Measurements from ENCODE around the gene TLE7.

TLE7 gene

GRCh38 chr16:71456801-71457200 is 14.9 kb upstream of the TLE7 start:
- ChIA-PET POLR2A (no interaction called here), CTCF (no interaction called here)
- Histone ChIP-seq H3K4me1 (ENCODE audit: control insufficient read depth, insufficient read depth, low read length) (peaks cover 7% of the 10 kb centered on the region; the same call in 1 of the 2 replicates), H3K9me3 (ENCODE audit: control insufficient read depth, insufficient read depth, low read depth, low read length) (no peaks in the 10 kb centered on the region), H3K4me3 (ENCODE audit: low read depth, low read length) (no peak overlapping the region), H3K36me3 (ENCODE audit: control insufficient read depth in 2 of 2, insufficient read depth in 1 of 2, low read length in 2 of 2) (peaks cover 0 to 46% of the 10 kb centered on the region in 2 experiments; a peak in 2 of 3 replicates), H3K27ac (ENCODE audit: extremely low read depth, low read depth, low read length) (no peak overlapping the region)
- no peak for TF ChIP-seq ZNF214 (tag by site-specific recombination; IDR thresholded peaks at IDR 0.05; ENCODE audit: borderline replicate concordance)
- TF ChIP-seq INSM2 (tag by site-specific recombination; IDR thresholded peaks at IDR 0.05): no peak
- no peak for TF ChIP-seq ZNF768 (tag by site-specific recombination; IDR thresholded peaks at IDR 0.05)
- TF ChIP-seq ZNF404 (tag by site-specific recombination; IDR thresholded peaks at IDR 0.05): no peak
- no peak for TF ChIP-seq ZNF514 (tag by site-specific recombination; IDR thresholded peaks at IDR 0.05)
- TF ChIP-seq SP2 (tag by site-specific recombination; IDR thresholded peaks at IDR 0.05): no peak
- TF ChIP-seq ZBTB6 (tag by site-specific recombination; IDR thresholded peaks at IDR 0.05): no peak
- TF ChIP-seq ZNF530 (tag by site-specific recombination; IDR thresholded peaks at IDR 0.05; ENCODE audit: low read depth): no peak
- TF ChIP-seq ZNF292 (tag by site-specific recombination; IDR thresholded peaks at IDR 0.05; ENCODE audit: borderline replicate concordance, low read depth): no peak
- TF ChIP-seq ZIC2 (tag by site-specific recombination; IDR thresholded peaks at IDR 0.05): no peak

DNA sequence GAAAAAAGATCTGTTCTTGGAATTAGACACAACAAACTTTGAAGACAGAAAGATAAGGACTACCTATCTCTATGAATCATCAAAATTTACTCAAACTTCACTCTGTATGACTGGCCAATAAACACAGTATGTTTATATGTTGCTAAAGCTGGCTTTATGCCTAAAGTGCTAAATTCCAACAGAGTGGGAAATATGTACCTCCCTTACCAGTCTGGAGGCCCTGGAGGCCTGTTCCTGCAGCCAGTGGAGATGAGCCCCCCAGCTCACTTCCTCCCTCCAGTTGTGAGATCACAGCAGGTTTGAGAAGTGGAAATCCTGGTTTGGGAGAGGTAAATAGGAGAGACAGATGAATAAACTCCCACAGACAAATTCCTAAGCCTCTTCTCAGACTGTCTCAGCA is 11.2 kb upstream of the TLE7 start:
- TF ChIP-seq ZNF248 (tag by site-specific recombination; IDR thresholded peaks at IDR 0.05) (no peak), ZNF600 (tag by site-specific recombination; IDR thresholded peaks at IDR 0.05) (no peak), ZNF707 (tag by site-specific recombination; IDR thresholded peaks at IDR 0.05) (no peak), SP7 (tag by site-specific recombination; IDR thresholded peaks at IDR 0.05) (no peak), ZNF169 (tag by site-specific recombination; IDR thresholded peaks at IDR 0.05) (no peak), SALL2 (tag by site-specific recombination; IDR thresholded peaks at IDR 0.05; ENCODE audit: borderline replicate concordance) (no peak)
- TF ChIP-seq, protein P1, sequence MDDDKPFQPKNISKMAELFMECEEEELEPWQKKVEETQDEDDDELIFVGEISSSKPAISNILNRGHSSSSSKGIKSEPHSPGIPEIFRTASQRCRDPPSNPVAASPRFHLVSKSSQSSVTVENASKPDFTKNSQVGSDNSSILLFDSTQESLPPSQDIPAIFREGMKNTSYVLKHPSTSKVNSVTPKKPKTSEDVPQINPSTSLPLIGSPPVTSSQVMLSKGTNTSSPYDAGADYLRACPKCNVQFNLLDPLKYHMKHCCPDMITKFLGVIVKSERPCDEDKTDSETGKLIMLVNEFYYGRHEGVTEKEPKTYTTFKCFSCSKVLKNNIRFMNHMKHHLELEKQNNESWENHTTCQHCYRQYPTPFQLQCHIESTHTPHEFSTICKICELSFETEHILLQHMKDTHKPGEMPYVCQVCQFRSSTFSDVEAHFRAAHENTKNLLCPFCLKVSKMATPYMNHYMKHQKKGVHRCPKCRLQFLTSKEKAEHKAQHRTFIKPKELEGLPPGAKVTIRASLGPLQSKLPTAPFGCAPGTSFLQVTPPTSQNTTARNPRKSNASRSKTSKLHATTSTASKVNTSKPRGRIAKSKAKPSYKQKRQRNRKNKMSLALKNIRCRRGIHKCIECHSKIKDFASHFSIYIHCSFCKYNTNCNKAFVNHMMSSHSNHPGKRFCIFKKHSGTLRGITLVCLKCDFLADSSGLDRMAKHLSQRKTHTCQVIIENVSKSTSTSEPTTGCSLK (tag by site-specific recombination; IDR thresholded peaks at IDR 0.05): no peak
- H3K4me3 ChIP-seq (ENCODE audit: low read depth, low read length): no peak overlapping the region
- no peaks in the 10 kb centered on the region for H3K4me1 ChIP-seq (ENCODE audit: control insufficient read depth, insufficient read depth, low read length)
- H3K36me3 ChIP-seq (ENCODE audit: control insufficient read depth in 2 of 2, insufficient read depth in 1 of 2, low read length in 2 of 2): peaks cover 3 to 80% of the 10 kb centered on the region in 2 experiments; a peak in 2 of 3 replicates
- H3K27ac ChIP-seq (ENCODE audit: extremely low read depth, low read depth, low read length): no peak overlapping the region
- CTCF ChIA-PET: no interaction called here
- POLR2A ChIA-PET: no interaction called here
- H3K9me3 ChIP-seq (ENCODE audit: control insufficient read depth, insufficient read depth, low read depth, low read length): no peaks in the 10 kb centered on the region

GRCh38 chr16:71449020-71449419 is 7.2 kb upstream of the TLE7 start:
- no peaks in the 10 kb centered on the region for H3K4me1 ChIP-seq (ENCODE audit: control insufficient read depth, insufficient read depth, low read length)
- H3K36me3 ChIP-seq (ENCODE audit: control insufficient read depth in 2 of 2, insufficient read depth in 1 of 2, low read length in 2 of 2): peaks cover 3 to 56% of the 10 kb centered on the region in 2 experiments; a peak in 2 of 3 replicates
- H3K9me3 ChIP-seq (ENCODE audit: control insufficient read depth, insufficient read depth, low read depth, low read length): no peaks in the 10 kb centered on the region
- no peak overlapping the region for H3K4me3 ChIP-seq (ENCODE audit: low read depth, low read length)
- ChIA-PET POLR2A (no interaction called here), CTCF (interaction anchor here (0.6 to 1.6 kb wide), 4 partner anchors 36 to 398 kb away, joined by 3 to 4 read pairs (median 4); no protein-coding TSS in a partner anchor)
- no peak overlapping the region for H3K27ac ChIP-seq (ENCODE audit: extremely low read depth, low read depth, low read length)
- TF ChIP-seq ZNF426 (tag by site-specific recombination; IDR thresholded peaks at IDR 0.05) (no peak), ZNF776 (tag by site-specific recombination; IDR thresholded peaks at IDR 0.05; ENCODE audit: borderline replicate concordance) (no peak), GLIS2 (tag by site-specific recombination; IDR thresholded peaks at IDR 0.05) (no peak), ZNF768 (tag by site-specific recombination; IDR thresholded peaks at IDR 0.05) (no peak), GLI2 (tag by site-specific recombination; IDR thresholded peaks at IDR 0.05; ENCODE audit: borderline replicate concordance, low read depth) (no peak), ZNF23 (tag by site-specific recombination; IDR thresholded peaks at IDR 0.05; ENCODE audit: borderline replicate concordance) (peak; percentile 3; the same call in 1 of the 2 replicates), FEZF1 (tag by site-specific recombination; IDR thresholded peaks at IDR 0.05) (no peak), ZNF404 (tag by site-specific recombination; IDR thresholded peaks at IDR 0.05) (no peak), ZNF600 (tag by site-specific recombination; IDR thresholded peaks at IDR 0.05) (no peak), ZNF184 (tag by site-specific recombination; IDR thresholded peaks at IDR 0.05) (no peak), ZNF843 (tag by site-specific recombination; IDR thresholded peaks at IDR 0.05) (no peak), ZNF10 (tag by site-specific recombination; IDR thresholded peaks at IDR 0.05) (no peak), SETDB1 (IDR thresholded peaks at IDR 0.05; ENCODE audit: insufficient read length, low read length) (peak; percentile 97), ZNF530 (tag by site-specific recombination; IDR thresholded peaks at IDR 0.05; ENCODE audit: low read depth) (no peak)

Data from HEK293 (cell line).